GM12864 (cell line): ENCODE measurements around the gene MMEL1.
"Not testable (repeated sequence)": the region's sequence is repeated elsewhere in the genome, so short reads cannot be mapped to it uniquely, and the experiment has no call there.

Source experiments
- DNase-seq: peaks from one replicate; pipeline ENCODE4 v3.0.0-alpha.2; 2011; ENCODE audit warnings: low read depth
- H3K4me3 ChIP-seq: 2 replicates; pipeline ENCODE4 v1.5.1; 2011; ENCODE audit warnings: mild to moderate bottlenecking, low read depth, low read length, control low read depth
- TF ChIP-seq, protein P1 (sequence below): IDR thresholded peaks from 2 replicates; pipeline ENCODE4 v1.5.1; 2011; ENCODE audit warnings: low read depth, mild to moderate bottlenecking, moderate library complexity, low read length, control low read depth, inconsistent platforms; ENCODE audit errors: missing control alignments

Gene MMEL1

DNA sequence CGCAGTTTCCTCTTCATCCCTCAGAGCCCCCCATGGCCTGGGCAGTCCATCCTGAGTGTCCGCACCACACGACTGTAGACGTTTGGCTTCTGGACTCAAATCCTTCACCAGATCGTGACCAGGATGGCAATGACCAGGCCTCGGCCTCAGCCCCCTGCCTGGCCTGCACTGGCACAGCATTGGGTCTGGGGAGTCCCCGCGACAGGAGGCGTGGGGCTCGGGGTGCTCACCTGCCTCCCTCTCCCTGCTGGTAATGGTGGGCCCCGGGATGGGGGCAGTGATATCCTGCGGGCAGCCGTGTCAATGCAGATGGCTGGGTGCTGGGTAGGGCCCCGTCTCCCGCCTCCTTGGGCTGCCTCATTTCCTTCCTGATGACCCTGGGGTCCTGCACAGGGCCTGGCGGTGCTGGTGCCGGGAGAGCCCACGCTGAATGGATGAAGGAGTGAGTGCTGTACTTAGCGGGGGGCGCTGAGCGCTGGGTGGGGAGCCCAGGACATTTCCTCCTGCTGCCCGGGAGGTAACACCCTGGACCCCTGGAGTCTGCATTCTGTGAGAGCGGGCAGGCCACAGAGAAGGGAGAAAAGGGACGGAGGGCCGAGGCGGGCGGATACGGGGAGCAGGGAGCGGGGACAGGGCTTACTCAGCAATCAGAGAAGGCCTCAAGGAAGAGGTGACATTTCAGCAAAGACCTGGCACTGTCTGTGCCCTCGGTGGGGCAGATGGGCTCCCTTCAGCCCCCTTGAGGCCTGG lies 78.8 kb downstream of the MMEL1 start:
- TF ChIP-seq, protein P1, sequence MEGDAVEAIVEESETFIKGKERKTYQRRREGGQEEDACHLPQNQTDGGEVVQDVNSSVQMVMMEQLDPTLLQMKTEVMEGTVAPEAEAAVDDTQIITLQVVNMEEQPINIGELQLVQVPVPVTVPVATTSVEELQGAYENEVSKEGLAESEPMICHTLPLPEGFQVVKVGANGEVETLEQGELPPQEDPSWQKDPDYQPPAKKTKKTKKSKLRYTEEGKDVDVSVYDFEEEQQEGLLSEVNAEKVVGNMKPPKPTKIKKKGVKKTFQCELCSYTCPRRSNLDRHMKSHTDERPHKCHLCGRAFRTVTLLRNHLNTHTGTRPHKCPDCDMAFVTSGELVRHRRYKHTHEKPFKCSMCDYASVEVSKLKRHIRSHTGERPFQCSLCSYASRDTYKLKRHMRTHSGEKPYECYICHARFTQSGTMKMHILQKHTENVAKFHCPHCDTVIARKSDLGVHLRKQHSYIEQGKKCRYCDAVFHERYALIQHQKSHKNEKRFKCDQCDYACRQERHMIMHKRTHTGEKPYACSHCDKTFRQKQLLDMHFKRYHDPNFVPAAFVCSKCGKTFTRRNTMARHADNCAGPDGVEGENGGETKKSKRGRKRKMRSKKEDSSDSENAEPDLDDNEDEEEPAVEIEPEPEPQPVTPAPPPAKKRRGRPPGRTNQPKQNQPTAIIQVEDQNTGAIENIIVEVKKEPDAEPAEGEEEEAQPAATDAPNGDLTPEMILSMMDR: no peak
- DNase-seq: no peak
- no peak overlapping the region for H3K4me3 ChIP-seq

GRCh38 chr1:2553076-2553475 lies 79.7 kb downstream of the MMEL1 start:
- DNase-seq, H3K4me3 ChIP-seq: not testable (repeated sequence)

DNA sequence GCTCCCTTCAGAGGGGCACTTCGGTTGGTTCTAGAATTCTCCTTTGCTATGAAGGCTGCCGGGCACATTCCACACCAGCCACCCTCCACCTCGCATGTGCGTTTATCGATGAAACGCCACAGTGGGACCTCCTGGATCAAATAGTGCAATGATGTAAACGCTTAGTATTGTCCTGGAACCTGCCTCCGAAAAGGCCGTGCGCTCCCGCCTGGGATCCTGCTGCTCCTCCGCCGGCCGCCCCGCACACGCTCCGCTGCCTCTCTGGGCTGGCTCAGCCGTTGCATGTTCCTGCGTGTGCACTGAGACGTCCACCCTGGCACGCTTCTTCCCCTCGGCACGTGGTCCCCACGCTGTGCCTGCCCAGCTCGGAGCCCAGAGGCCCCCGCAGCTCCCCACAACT lies 80.6 kb downstream of the MMEL1 start:
- no peak for DNase-seq
- TF ChIP-seq, protein P1: no peak
- no peak overlapping the region for H3K4me3 ChIP-seq

GRCh38 chr1:2551544-2551943 lies 81.3 kb downstream of the MMEL1 start:
- not testable (repeated sequence) for DNase-seq, H3K4me3 ChIP-seq

GRCh38 chr1:2550309-2550861 lies 82.4 kb downstream of the MMEL1 start:
- not testable (repeated sequence) for DNase-seq, H3K4me3 ChIP-seq

- not testable (repeated sequence) for DNase-seq
- H3K4me3 ChIP-seq: peak overlapping the region; percentile 59
Measured at GRCh38 chr1:2549367-2550029, 83.3 kb downstream of the MMEL1 start.

- DNase-seq: no peak
- TF ChIP-seq, protein P1: peak; percentile 92
- H3K4me3 ChIP-seq: peak overlapping the region; percentile 59
Measured at GRCh38 chr1:2548068-2548589, 84.7 kb downstream of the MMEL1 start.

DNA sequence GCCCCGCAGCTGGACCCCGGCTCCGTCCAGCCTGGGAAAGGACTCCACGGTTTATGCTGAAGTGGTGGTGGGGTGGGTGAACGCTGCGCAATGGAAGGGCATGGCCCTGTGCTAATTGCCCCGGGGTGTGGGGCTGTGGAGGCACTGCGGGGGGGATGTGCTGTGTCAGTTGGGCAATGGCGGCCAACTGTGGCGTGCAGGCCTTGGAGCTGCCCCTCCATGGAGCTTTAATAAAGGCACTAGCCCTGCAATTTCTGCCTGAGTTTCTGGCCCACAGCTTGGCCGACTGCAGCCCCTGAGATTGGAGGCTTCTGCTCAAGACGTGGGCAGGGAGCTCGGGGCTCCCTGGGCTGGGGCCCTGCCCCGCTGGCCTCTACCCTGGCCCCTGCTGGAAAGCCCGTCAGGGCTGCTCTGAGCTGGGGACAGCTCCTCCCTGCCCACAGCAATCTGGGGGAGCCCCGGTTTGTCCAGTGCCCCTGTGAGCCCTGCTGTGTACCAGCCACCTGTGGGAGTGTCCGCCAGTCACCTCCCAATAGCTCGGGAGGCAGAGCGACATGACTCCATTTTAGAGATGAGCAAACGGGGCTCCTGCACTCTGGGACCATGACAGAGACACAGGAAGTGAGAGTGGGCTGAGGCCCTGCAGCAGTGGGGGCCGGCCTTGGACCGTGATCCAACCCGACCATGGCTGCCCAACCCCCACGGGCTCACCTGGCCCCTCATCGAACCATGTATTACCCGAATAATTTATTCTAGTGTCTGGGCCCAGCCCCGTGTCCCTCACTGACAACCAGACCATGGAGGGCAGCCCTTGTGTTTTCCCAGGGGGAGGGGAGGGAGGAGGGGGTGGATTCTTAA lies 85.4 kb downstream of the MMEL1 start:
- H3K4me3 ChIP-seq: peak overlapping the region; percentile 59
- no peak for DNase-seq
- TF ChIP-seq, protein P1: no peak
